Measurements from ENCODE around the gene FBXW8. TPM values are rescaled to one million over a fixed set of nuclear protein-coding genes. Genes with fewer than 3 reads are reported as not detected.

Gene FBXW8
- total and polyA plus RNA-seq, 7 experiments from 2014 or later, result 4.8 to 13.2 (median 11.7) TPM

DNA sequence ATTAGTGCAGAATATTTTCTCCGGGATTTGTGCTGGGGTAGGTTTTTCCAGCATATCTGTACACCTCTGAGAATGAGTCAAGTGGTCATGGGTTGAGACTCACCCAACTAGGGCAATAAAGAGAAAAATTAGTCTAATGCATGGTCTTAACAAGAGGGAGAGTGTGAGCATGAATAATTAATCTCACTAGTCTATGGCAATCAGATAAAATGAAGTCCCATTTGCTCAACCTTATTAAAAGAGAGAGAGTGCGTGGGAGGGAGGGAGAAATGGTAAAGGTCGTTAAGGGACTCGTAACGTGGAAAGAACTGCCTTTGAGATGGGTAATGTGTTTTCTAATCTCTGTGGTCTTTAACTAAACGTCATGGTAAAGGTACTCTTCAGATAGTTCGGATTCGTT, 96.8 kb downstream of the FBXW8 start:
- no peak for ATAC-seq
- H3K36me3 Mint-ChIP-seq, result peaks cover 19 to 83% (median 71%) of the 10 kb centered on the region in 5 donors
- ChIA-PET CTCF (no interaction called here), POLR2A (no interaction called here)
- no peaks in the 10 kb centered on the region for H3K4me1 ChIP-seq (ENCODE audit: control insufficient read depth in 2 of 2, insufficient read depth in 2 of 2, low read length in 2 of 2)
- H3K9me3 Mint-ChIP-seq, result peaks cover 0 to 9% (median 3%) of the 10 kb centered on the region in 11 donors
- no peak overlapping the region for H3K27ac Mint-ChIP-seq
- no peaks in the 10 kb centered on the region for H3K27me3 ChIP-seq (ENCODE audit: control insufficient read depth in 2 of 2, insufficient read depth in 2 of 2, low read length in 2 of 2)
- no peak for DNase-seq
- no peak overlapping the region for H3K27ac ChIP-seq (ENCODE audit: low read depth, low read length)
- H3K9me3 ChIP-seq (ENCODE audit: control insufficient read depth in 2 of 3, low read length in 3 of 3), result no peaks in the 10 kb centered on the region
- no peak overlapping the region for H3K4me3 Mint-ChIP-seq
- intact Hi-C loops (cut with micrococcal nuclease), result no loop called here
- no peak overlapping the region for H3K4me3 ChIP-seq (ENCODE audit: low read length)
- no peaks in the 10 kb centered on the region for H3K27me3 Mint-ChIP-seq
- peaks cover 0 to 41% (median 0%) of the 10 kb centered on the region in 3 experiments for H3K36me3 ChIP-seq (ENCODE audit: control insufficient read depth in 2 of 3, insufficient read depth in 3 of 3, low read length in 3 of 3)
- H3K4me1 Mint-ChIP-seq, result peaks cover 0 to 8% (median 0%) of the 10 kb centered on the region in 7 donors

DNA sequence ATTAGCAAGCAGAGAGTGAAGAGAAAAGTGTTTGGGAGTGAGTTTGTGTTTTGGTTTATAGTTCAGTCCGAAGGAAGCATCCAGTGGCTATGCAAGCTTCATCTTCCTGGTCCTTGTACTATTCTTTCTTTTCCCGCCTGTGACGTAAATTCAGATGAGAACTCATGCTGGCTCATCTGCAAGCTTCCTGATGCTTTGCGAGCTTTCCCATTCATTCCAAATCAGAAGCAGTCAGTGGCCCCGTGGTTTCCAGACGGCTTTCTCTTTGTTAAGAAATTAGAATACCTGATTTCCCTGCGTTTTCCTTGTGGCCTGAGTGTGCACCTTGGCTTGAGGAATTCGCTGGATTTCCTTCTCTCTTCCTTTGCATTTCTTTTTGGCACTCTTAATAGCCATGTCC, 99.0 kb downstream of the FBXW8 start:
- Histone ChIP-seq H3K4me1 (ENCODE audit: control insufficient read depth in 2 of 2, insufficient read depth in 2 of 2, low read length in 2 of 2) (no peaks in the 10 kb centered on the region), H3K27me3 (ENCODE audit: control insufficient read depth in 2 of 2, insufficient read depth in 2 of 2, low read length in 2 of 2) (no peaks in the 10 kb centered on the region), H3K36me3 (ENCODE audit: control insufficient read depth in 2 of 3, insufficient read depth in 3 of 3, low read length in 3 of 3) (peaks cover 0 to 47% (median 0%) of the 10 kb centered on the region in 3 experiments), H3K27ac (ENCODE audit: low read depth, low read length) (no peak overlapping the region), H3K4me3 (ENCODE audit: low read length) (no peak overlapping the region), H3K9me3 (ENCODE audit: control insufficient read depth in 2 of 3, low read length in 3 of 3) (peaks cover 0 to 10% (median 0%) of the 10 kb centered on the region in 3 experiments)
- ChIA-PET POLR2A (no interaction called here), CTCF (no interaction called here)
- intact Hi-C loops (cut with micrococcal nuclease), result no loop called here
- DNase-seq (no peak), ATAC-seq (no peak)
- H3K4me3 Mint-ChIP-seq, result no peak overlapping the region
- peaks cover 36 to 85% (median 76%) of the 10 kb centered on the region in 5 donors for H3K36me3 Mint-ChIP-seq
- peak overlapping the region in 1 of 9 donors; percentile 13 for H3K27ac Mint-ChIP-seq
- H3K27me3 Mint-ChIP-seq, result no peaks in the 10 kb centered on the region
- peaks cover 5 to 30% (median 12%) of the 10 kb centered on the region in 11 donors for H3K9me3 Mint-ChIP-seq
- peaks cover 0 to 8% (median 0%) of the 10 kb centered on the region in 7 donors for H3K4me1 Mint-ChIP-seq

DNA sequence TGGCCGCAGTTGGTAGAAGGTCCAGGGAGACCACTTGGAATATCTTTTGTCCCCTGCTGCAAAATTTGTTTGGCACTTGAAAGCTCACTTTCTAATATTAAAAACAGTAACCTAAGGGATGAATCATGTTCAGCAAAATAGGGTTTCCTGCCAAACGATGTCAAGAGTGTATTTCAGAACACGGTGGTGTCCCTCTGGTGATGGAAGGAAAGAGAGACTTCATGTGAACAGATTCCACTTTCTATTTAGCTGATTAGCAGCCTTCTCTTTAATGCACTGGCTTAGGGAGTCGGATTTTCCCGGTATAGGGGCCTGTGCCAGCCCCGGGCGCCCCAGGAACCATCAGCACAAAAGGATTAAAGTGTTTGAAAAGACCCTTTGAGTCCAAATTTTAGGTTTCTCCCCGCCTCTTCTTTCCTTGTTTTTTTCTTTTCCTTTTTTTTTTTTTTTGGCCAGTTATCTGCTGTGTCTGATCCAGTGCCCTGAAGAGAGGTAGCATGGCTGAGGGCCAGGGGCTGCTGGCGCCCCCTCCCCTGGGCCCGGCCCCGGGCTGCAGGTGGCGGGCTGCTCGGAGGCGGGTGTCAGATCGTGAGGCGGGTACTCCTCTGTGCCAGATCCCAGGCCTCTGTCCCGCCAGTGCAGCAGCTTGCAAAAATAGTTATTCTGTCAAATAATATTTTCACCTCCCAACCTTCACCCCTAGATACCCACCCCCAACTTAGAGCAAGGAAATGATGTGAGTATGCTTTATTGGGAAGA, 100.1 kb downstream of the FBXW8 start:
- CTCF ChIA-PET, result no interaction called here
- Histone ChIP-seq H3K27ac (ENCODE audit: low read depth, low read length) (no peak overlapping the region), H3K4me1 (ENCODE audit: control insufficient read depth in 2 of 2, insufficient read depth in 2 of 2, low read length in 2 of 2) (no peaks in the 10 kb centered on the region), H3K9me3 (ENCODE audit: control insufficient read depth in 2 of 3, low read length in 3 of 3) (peaks cover 0 to 12% (median 0%) of the 10 kb centered on the region in 3 experiments), H3K4me3 (ENCODE audit: low read length) (no peak overlapping the region), H3K36me3 (ENCODE audit: control insufficient read depth in 2 of 3, insufficient read depth in 3 of 3, low read length in 3 of 3) (peaks cover 0 to 47% (median 0%) of the 10 kb centered on the region in 3 experiments), H3K27me3 (ENCODE audit: control insufficient read depth in 2 of 2, insufficient read depth in 2 of 2, low read length in 2 of 2) (no peaks in the 10 kb centered on the region)
- Mint-ChIP-seq H3K4me1 (peaks cover 0 to 2% (median 0%) of the 10 kb centered on the region in 7 donors), H3K9me3 (peaks cover 5 to 42% (median 14%) of the 10 kb centered on the region in 11 donors), H3K27ac (no peak overlapping the region), H3K36me3 (peaks cover 39 to 85% (median 77%) of the 10 kb centered on the region in 5 donors), H3K27me3 (no peaks in the 10 kb centered on the region), H3K4me3 (no peak overlapping the region)
- POLR2A ChIA-PET, result no interaction called here
- ATAC-seq (no peak), DNase-seq (no peak)
- intact Hi-C loops (cut with micrococcal nuclease), result no loop called here

DNA sequence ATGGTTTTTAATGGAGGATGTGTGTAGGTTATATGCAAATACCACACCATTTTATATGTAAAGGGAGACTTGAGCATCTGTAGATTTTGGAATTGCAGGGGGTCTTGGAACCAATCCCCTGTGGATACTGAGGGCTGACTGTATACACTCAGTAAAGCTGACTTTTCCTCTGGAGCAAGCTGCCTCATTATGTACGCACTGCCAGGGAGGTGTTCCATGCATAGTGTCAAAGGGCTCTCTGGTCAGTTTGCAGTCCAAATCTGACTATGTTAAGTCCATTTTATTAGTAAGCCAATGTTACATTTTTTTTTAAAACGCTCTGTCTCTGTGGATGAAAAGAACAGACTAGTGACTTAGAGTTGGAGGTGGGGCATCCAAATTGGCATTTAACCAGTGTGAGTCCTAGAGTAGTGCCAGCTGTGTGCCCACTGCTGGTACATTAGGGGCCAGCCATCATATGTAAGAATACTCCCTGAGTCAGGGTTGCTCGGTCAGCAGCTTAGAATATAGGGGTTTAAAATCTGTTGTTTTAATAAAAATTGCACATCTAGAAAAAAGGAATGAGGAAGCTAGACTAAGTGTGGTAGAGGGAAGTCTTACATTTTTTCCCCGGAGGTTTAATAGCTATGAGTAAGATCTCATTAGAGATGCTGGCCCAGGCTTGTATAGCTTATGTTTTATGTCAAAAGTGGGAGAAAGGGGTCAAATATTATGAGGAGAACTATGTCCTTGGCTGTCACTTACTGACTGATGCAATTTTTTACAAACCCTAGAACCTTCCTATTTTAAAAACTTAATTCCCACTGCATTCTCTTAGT, 101.4 kb downstream of the FBXW8 start:
- Mint-ChIP-seq H3K27ac (no peak overlapping the region), H3K9me3 (peaks cover 5 to 42% (median 14%) of the 10 kb centered on the region in 11 donors), H3K4me1 (peaks cover 0 to 2% (median 0%) of the 10 kb centered on the region in 7 donors), H3K4me3 (no peak overlapping the region), H3K27me3 (no peaks in the 10 kb centered on the region), H3K36me3 (peaks cover 43 to 88% (median 86%) of the 10 kb centered on the region in 5 donors)
- no peak overlapping the region for H3K27ac ChIP-seq (ENCODE audit: low read depth, low read length)
- ChIA-PET CTCF (no interaction called here), POLR2A (no interaction called here)
- no peaks in the 10 kb centered on the region for H3K4me1 ChIP-seq (ENCODE audit: control insufficient read depth in 2 of 2, insufficient read depth in 2 of 2, low read length in 2 of 2)
- DNase-seq, result no peak
- no peak overlapping the region for H3K4me3 ChIP-seq (ENCODE audit: low read length)
- H3K27me3 ChIP-seq (ENCODE audit: control insufficient read depth in 2 of 2, insufficient read depth in 2 of 2, low read length in 2 of 2), result no peaks in the 10 kb centered on the region
- ATAC-seq, result no peak
- intact Hi-C loops (cut with micrococcal nuclease), result no loop called here
- peaks cover 0 to 42% (median 0%) of the 10 kb centered on the region in 3 experiments for H3K36me3 ChIP-seq (ENCODE audit: control insufficient read depth in 2 of 3, insufficient read depth in 3 of 3, low read length in 3 of 3)
- peaks cover 0 to 12% (median 0%) of the 10 kb centered on the region in 3 experiments for H3K9me3 ChIP-seq (ENCODE audit: control insufficient read depth in 2 of 3, low read length in 3 of 3)

DNA sequence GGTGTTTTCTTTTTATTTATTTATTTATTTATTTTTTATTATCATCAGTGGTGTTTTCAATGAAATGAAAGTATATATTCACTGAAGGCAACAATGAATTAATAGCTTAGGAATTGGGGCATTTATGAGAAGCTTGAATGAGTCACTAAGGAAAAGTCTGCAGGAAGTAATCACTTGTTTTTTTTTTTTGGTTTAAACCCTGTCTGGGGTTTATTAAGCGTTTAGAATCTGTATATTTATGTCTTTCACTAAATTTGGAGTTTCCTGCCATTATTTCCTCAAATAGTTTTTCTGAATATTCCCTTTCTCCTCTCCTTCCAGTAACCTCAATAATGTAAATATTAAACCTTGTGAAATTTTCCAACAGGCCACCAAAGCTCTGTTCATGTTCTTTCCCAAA, 103.0 kb downstream of the FBXW8 start:
- H3K4me1 ChIP-seq (ENCODE audit: control insufficient read depth in 2 of 2, insufficient read depth in 2 of 2, low read length in 2 of 2), result no peaks in the 10 kb centered on the region
- H3K36me3 Mint-ChIP-seq, result peaks cover 43 to 86% (median 78%) of the 10 kb centered on the region in 5 donors
- ATAC-seq (no peak), DNase-seq (no peak)
- CTCF ChIA-PET, result no interaction called here
- H3K27me3 Mint-ChIP-seq, result no peaks in the 10 kb centered on the region
- no peak overlapping the region for H3K4me3 ChIP-seq (ENCODE audit: low read length)
- POLR2A ChIA-PET, result no interaction called here
- peaks cover 0 to 4% (median 0%) of the 10 kb centered on the region in 7 donors for H3K4me1 Mint-ChIP-seq
- H3K9me3 Mint-ChIP-seq, result peaks cover 5 to 42% (median 14%) of the 10 kb centered on the region in 11 donors
- H3K27ac ChIP-seq (ENCODE audit: low read depth, low read length), result no peak overlapping the region
- no peak overlapping the region for H3K4me3 Mint-ChIP-seq
- H3K9me3 ChIP-seq (ENCODE audit: control insufficient read depth in 2 of 3, low read length in 3 of 3), result peaks cover 0 to 12% (median 0%) of the 10 kb centered on the region in 3 experiments
- no peaks in the 10 kb centered on the region for H3K27me3 ChIP-seq (ENCODE audit: control insufficient read depth in 2 of 2, insufficient read depth in 2 of 2, low read length in 2 of 2)
- intact Hi-C loops (cut with micrococcal nuclease), result no loop called here
- H3K36me3 ChIP-seq (ENCODE audit: control insufficient read depth in 2 of 3, insufficient read depth in 3 of 3, low read length in 3 of 3), result peaks cover 0 to 48% (median 0%) of the 10 kb centered on the region in 3 experiments
- H3K27ac Mint-ChIP-seq, result no peak overlapping the region

DNA sequence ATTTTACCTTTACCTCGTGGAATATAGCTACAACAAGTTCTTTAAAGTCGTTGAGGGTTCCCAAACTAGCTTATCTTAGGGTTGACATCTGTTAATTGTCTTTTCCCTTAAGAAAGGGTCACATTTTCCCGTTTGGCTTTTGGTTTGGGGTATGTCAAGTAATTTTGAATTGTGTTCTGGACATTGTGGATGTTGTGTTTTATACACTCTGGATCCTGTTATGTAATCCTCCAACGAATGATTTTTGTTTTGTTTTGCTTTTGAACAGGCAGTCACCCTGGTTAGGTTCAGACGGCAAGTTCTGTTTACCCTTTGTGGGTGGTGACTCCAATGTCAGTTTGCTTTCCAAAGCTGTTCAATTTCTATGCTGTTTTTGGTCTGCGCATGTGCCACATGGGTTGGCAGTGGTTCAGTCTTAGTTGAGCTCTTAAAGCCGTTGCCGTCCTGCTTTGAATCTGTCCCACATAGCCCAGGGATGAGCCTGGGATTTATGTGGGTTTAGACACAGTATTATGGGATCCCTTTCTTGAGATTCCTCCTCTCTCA, 103.7 kb downstream of the FBXW8 start:
- peaks cover 42 to 87% (median 80%) of the 10 kb centered on the region in 5 donors for H3K36me3 Mint-ChIP-seq
- no peak overlapping the region for H3K4me3 ChIP-seq (ENCODE audit: low read length)
- peaks cover 0 to 48% (median 0%) of the 10 kb centered on the region in 3 experiments for H3K36me3 ChIP-seq (ENCODE audit: control insufficient read depth in 2 of 3, insufficient read depth in 3 of 3, low read length in 3 of 3)
- ChIA-PET POLR2A (no interaction called here), CTCF (no interaction called here)
- ATAC-seq, result no peak
- H3K4me1 ChIP-seq (ENCODE audit: control insufficient read depth in 2 of 2, insufficient read depth in 2 of 2, low read length in 2 of 2), result no peaks in the 10 kb centered on the region
- H3K27me3 ChIP-seq (ENCODE audit: control insufficient read depth in 2 of 2, insufficient read depth in 2 of 2, low read length in 2 of 2), result no peaks in the 10 kb centered on the region
- peaks cover 0 to 2% (median 0%) of the 10 kb centered on the region in 7 donors for H3K4me1 Mint-ChIP-seq
- H3K27me3 Mint-ChIP-seq, result no peaks in the 10 kb centered on the region
- H3K4me3 Mint-ChIP-seq, result peak overlapping the region in 1 of 10 donors; percentile 29
- no peak overlapping the region for H3K27ac Mint-ChIP-seq
- H3K9me3 Mint-ChIP-seq, result peaks cover 5 to 42% (median 14%) of the 10 kb centered on the region in 11 donors
- no peak overlapping the region for H3K27ac ChIP-seq (ENCODE audit: low read depth, low read length)
- no peak for DNase-seq
- intact Hi-C loops (cut with micrococcal nuclease), result no loop called here
- peaks cover 0 to 12% (median 0%) of the 10 kb centered on the region in 3 experiments for H3K9me3 ChIP-seq (ENCODE audit: control insufficient read depth in 2 of 3, low read length in 3 of 3)

Measured in naive thymus-derived CD4-positive, alpha-beta T cell (primary cell).